HCT116 (cell line): ENCODE data around the gene RPUSD3.

Source experiments
- CEBPB ChIP-seq: IDR thresholded peaks from 2 replicates; pipeline ENCODE4 v1.6.1; 2012; ENCODE audit warnings: low read depth
- CTCF ChIP-seq, 3 experiments: fragments of 200-600 bp in 1 of 3; sonication (generic) in 1 of 3; IDR thresholded peaks in 2 of 3; conservative IDR thresholded peaks in 1 of 3; 2 replicates each; pipeline ENCODE4 v1.5.1; 2012 to 2017; ENCODE audit warnings: low read depth in 2 of 3, low read length in 2 of 3, antibody characterized with exemption in 1 of 3, borderline replicate concordance in 1 of 3, control low read depth in 1 of 3, mild to moderate bottlenecking in 1 of 3, mixed read lengths in 1 of 3, mixed run types in 1 of 3, moderate library complexity in 1 of 3; ENCODE audit not compliant: insufficient read depth in 1 of 3
- EGR1 ChIP-seq: IDR thresholded peaks from 2 replicates; pipeline ENCODE4 v1.6.1; 2012; ENCODE audit warnings: low read depth
- EZH2 ChIP-seq: fragments of 200-600 bp; sonication (generic); IDR thresholded peaks from 2 replicates; pipeline ENCODE4 v1.6.1; 2017; ENCODE audit warnings: antibody characterized with exemption, mixed run types
- EZH2phosphoT487 ChIP-seq: fragments of 200-600 bp; IDR thresholded peaks from 2 replicates; pipeline ENCODE4 v1.6.1; 2018; ENCODE audit warnings: antibody characterized with exemption, borderline replicate concordance
- POLR2A ChIP-seq: IDR thresholded peaks from 2 replicates; pipeline ENCODE4 v1.7.0; 2011; ENCODE audit warnings: borderline replicate concordance; ENCODE audit not compliant: insufficient read depth, insufficient read length; ENCODE audit errors: extremely low read depth
- POLR2AphosphoS5 ChIP-seq: IDR thresholded peaks from 2 replicates; pipeline ENCODE4 v1.6.1; 2011; ENCODE audit warnings: mild to moderate bottlenecking, low read depth, low read length, moderate library complexity
- RAD21 ChIP-seq: IDR thresholded peaks from 2 replicates; pipeline ENCODE4 v1.6.1; 2012; ENCODE audit warnings: low read depth, mild to moderate bottlenecking
- SIN3A ChIP-seq: IDR thresholded peaks from 2 replicates; pipeline ENCODE4 v1.6.1; 2012; ENCODE audit warnings: low read depth
- SRF ChIP-seq: IDR thresholded peaks from 2 replicates; pipeline ENCODE4 v1.6.1; 2012; ENCODE audit warnings: low read depth
- YY1 ChIP-seq: IDR thresholded peaks from 2 replicates; pipeline ENCODE4 v1.6.1; 2011; ENCODE audit warnings: low read length, low read depth, moderate library complexity, mild to moderate bottlenecking; ENCODE audit not compliant: insufficient replicate concordance; ENCODE audit errors: extremely low read depth
- ZFX ChIP-seq: fragments of 450-650 bp; IDR thresholded peaks from 2 replicates; pipeline ENCODE4 v1.6.1; 2017
- ZNF274 ChIP-seq: fragments of 200-500 bp; sonication (Bioruptor generic); IDR thresholded peaks from 2 replicates; pipeline ENCODE4 v1.6.1; 2014; ENCODE audit warnings: mild to moderate bottlenecking, low read depth, low read length, inconsistent platforms

GRCh38 chr3:9803494-9803893 is 40.3 kb downstream of the RPUSD3 start:
- TF ChIP-seq POLR2AphosphoS5 (no peak), YY1 (no peak), CTCF (IDR thresholded peaks at IDR 0.05 in 2 of 3, conservative IDR thresholded peaks at IDR 0.05 in 1 of 3; ENCODE audit: borderline replicate concordance in 1 of 3, insufficient read depth in 1 of 3, low read depth in 2 of 3, low read length in 2 of 3) (no peak), SRF (no peak), ZNF274 (no peak), RAD21 (no peak), CEBPB (no peak), EZH2phosphoT487 (no peak), ZFX (no peak), EZH2 (no peak), EGR1 (no peak), POLR2A (no peak), SIN3A (no peak)
